ENCODE data around the gene CPNE5. TPM values are rescaled to one million over a fixed set of nuclear protein-coding genes. Genes with fewer than 3 reads are reported as not detected.
A peak's percentile ranks its signal among the peaks of the same experiment; 100 is the strongest.

Gene CPNE5
- total and polyA plus RNA-seq, 9 of the 15 experiments (the other 6 are each of a cell fraction or from before 2014, with no cell fraction given), result 0.14 to 1.0 (median 0.46) TPM; not detected in 2

- no peak for TF ChIP-seq ARID4B (CRISPR knock-in tag; IDR thresholded peaks at IDR 0.05)
- TF ChIP-seq DMBX1 (CRISPR knock-in tag; IDR thresholded peaks at IDR 0.05; ENCODE audit: borderline replicate concordance), result no peak
- no peak for TF ChIP-seq ZNF124 (CRISPR knock-in tag; IDR thresholded peaks at IDR 0.05)
- no peak for TF ChIP-seq CHD1 (IDR thresholded peaks at IDR 0.05; ENCODE audit: low read length)
Measured at GRCh38 chr6:36793296-36793912, 45.8 kb downstream of the CPNE5 start (continued).

- Histone ChIP-seq H3K9ac (ENCODE audit: insufficient read depth in 1 of 2, low read depth in 2 of 2, low read length in 2 of 2) (no peak overlapping the region), H3K27me3 (ENCODE audit: control insufficient read depth in 2 of 2, insufficient read depth in 2 of 2, low read length in 2 of 2) (peaks cover 68 to 74% of the 10 kb centered on the region in 2 experiments), H3K79me2 (ENCODE audit: control insufficient read depth, insufficient read depth, low read length) (no peaks in the 10 kb centered on the region), H3K9me3 (replicated peaks; ENCODE audit: control insufficient read depth, insufficient read depth, low read depth, low read length) (no peaks in the 10 kb centered on the region), H3K4me3 (no peak overlapping the region), H3K27ac (ENCODE audit: extremely low read depth, low read depth, low read length) (no peak overlapping the region), H2AFZ (ENCODE audit: low read depth, low read length) (no peak overlapping the region), H3K4me2 (ENCODE audit: insufficient read depth, low read length) (no peak overlapping the region), H3K9me1 (ENCODE audit: control insufficient read depth, insufficient read depth, low read length) (no peaks in the 10 kb centered on the region), H3K4me1 (replicated peaks in 1 of 2; ENCODE audit: control insufficient read depth in 2 of 2, insufficient read depth in 2 of 2, low read length in 2 of 2) (peaks cover 0 to 9% of the 10 kb centered on the region in 2 experiments; a peak in 2 of 5 replicates), H3K36me3 (ENCODE audit: control insufficient read depth, insufficient read depth, low read length) (no peaks in the 10 kb centered on the region), H4K20me1 (replicated peaks; ENCODE audit: control insufficient read depth, insufficient read depth, low read length) (peaks cover 10% of the 10 kb centered on the region; the same call in 1 of the 2 replicates)
- ATAC-seq, result no peak
- FAIRE-seq, result peak; percentile 26
- ChIA-PET POLR2A (interaction anchor here (0.6 to 2.3 kb wide), 8 partner anchors 10 to 131 kb away, joined by 3 to 10 read pairs (median 4); partner anchors contain the start of gene PPIL1), CTCF (ENCODE audit: low intra/inter-chr PET ratio) (no interaction called here)
- BruUV-seq (replicated peaks), result no TSS peak
- WGBS (ENCODE audit: insufficient coverage, low coverage, missing lambda C conversion rate), result 3% methylated on average over 10 of the region's 10 CpGs
- in situ Hi-C loops (cut with MboI) (no loop called here), intact Hi-C loops (cut with micrococcal nuclease) (no loop called here)
- TF ChIP-seq ZNF282 (CRISPR knock-in tag; IDR thresholded peaks at IDR 0.05), result no peak
- peak in 1 of 2 experiments; percentile 33; a peak in 1 of 4 replicates for TF ChIP-seq NRF1 (conservative IDR thresholded peaks at IDR 0.05 in 1 of 2, IDR thresholded peaks at IDR 0.05 in 1 of 2)
- no peak for DNase-seq (ENCODE audit: extremely low read depth in 1 of 4, low spot score in 3 of 4)
Measured at GRCh38 chr6:36791521-36792135, 47.6 kb downstream of the CPNE5 start.
